ENCODE measurements around the gene ABCA8. TPM values are rescaled to one million over a fixed set of nuclear protein-coding genes. Genes with fewer than 3 reads are reported as not detected.
"Not testable (repeated sequence)": the region's sequence is repeated elsewhere in the genome, so short reads cannot be mapped to it uniquely, and the experiment has no call there.

Gene ABCA8
- total RNA-seq, 2 experiments from 2014 or later: not detected

DNA sequence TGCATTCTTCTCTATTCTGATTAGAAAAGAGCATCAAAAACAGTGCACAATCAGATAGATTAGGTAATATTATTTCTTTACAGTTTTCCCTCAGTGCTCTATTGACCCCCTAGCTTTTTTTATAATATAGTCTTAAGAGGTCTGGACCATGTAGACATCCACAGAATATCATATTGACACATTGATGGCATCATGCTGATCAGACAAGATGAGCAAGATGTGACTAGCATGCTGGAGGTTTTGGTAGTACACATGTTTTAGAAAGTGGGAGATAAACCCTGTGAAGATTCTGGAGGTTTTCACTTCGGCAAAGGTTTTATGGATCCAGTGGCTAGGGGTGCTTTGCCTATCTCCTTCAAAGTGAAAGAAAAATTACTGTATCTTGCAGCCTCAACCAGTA, 2.8 kb upstream of the ABCA8 start:
- no peaks in the 10 kb centered on the region for H3K9me3 Mint-ChIP-seq (ENCODE audit: insufficient read depth)
- ChIA-PET POLR2A (no interaction called here), CTCF (no interaction called here)
- H3K27ac Mint-ChIP-seq: no peak overlapping the region
- H3K4me3 Mint-ChIP-seq: no peak overlapping the region
- DNase-seq (no peak), ATAC-seq (no peak)
- no peaks in the 10 kb centered on the region for H3K27me3 Mint-ChIP-seq (ENCODE audit: low read depth)
- H3K4me1 Mint-ChIP-seq (ENCODE audit: low read depth): no peaks in the 10 kb centered on the region
- H3K36me3 Mint-ChIP-seq (ENCODE audit: low read depth): no peaks in the 10 kb centered on the region

- Mint-ChIP-seq H3K9me3 (ENCODE audit: insufficient read depth) (no peaks in the 10 kb centered on the region), H3K27me3 (ENCODE audit: low read depth) (no peaks in the 10 kb centered on the region), H3K4me3 (no peak overlapping the region), H3K27ac (no peak overlapping the region), H3K36me3 (ENCODE audit: low read depth) (no peaks in the 10 kb centered on the region), H3K4me1 (ENCODE audit: low read depth) (no peaks in the 10 kb centered on the region)
- CTCF ChIA-PET: no interaction called here
- DNase-seq (no peak), ATAC-seq (no peak)
- POLR2A ChIA-PET: no interaction called here
These were observed 871 bp downstream of the ABCA8 start for GRCh38 chr17:68954146-68954896.

GRCh38 chr17:68953340-68953997, 1.7 kb downstream of the ABCA8 start:
- no peak for DNase-seq
- CTCF ChIA-PET: no interaction called here
- H3K27me3 Mint-ChIP-seq (ENCODE audit: low read depth): no peaks in the 10 kb centered on the region

GRCh38 chr17:68950725-68951124, 4.5 kb downstream of the ABCA8 start:
- POLR2A ChIA-PET: no interaction called here
- ATAC-seq (no peak), DNase-seq (no peak)
- H3K27me3 Mint-ChIP-seq (ENCODE audit: low read depth): no peaks in the 10 kb centered on the region
- H3K4me3 Mint-ChIP-seq: no peak overlapping the region
- no peaks in the 10 kb centered on the region for H3K36me3 Mint-ChIP-seq (ENCODE audit: low read depth)
- CTCF ChIA-PET: no interaction called here
- no peaks in the 10 kb centered on the region for H3K9me3 Mint-ChIP-seq (ENCODE audit: insufficient read depth)
- H3K27ac Mint-ChIP-seq: no peak overlapping the region
- H3K4me1 Mint-ChIP-seq (ENCODE audit: low read depth): no peaks in the 10 kb centered on the region

More at GRCh38 chr17:68953340-68953997, 1.7 kb downstream of the ABCA8 start:
- Mint-ChIP-seq H3K4me3 (no peak overlapping the region), H3K36me3 (ENCODE audit: low read depth) (no peaks in the 10 kb centered on the region), H3K4me1 (ENCODE audit: low read depth) (no peaks in the 10 kb centered on the region), H3K9me3 (ENCODE audit: insufficient read depth) (no peaks in the 10 kb centered on the region), H3K27ac (no peak overlapping the region)
- POLR2A ChIA-PET: no interaction called here
- no peak for ATAC-seq

DNA sequence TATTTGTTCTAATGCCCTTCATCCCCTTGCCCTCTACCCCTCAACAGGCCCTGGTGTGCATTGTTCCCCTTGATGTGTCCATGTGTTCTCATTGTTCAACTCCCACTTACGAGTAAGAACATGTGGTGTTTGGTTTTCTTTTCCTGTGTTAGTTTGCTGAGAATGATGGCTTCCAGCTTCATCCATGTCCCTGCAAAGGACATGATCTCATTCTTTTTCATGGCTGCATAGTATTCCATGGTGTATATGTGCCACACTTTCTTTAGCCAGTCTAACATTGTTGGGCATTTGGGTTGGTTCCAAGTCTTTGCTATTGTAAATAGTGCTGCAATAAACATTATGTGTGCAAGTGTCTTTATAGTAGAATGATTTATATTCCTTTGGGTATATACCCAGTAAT, 7.3 kb downstream of the ABCA8 start:
- H3K27me3 Mint-ChIP-seq (ENCODE audit: low read depth); H3K4me1 Mint-ChIP-seq (ENCODE audit: low read depth); POLR2A ChIA-PET; H3K36me3 Mint-ChIP-seq (ENCODE audit: low read depth); CTCF ChIA-PET; H3K4me3 Mint-ChIP-seq; H3K27ac Mint-ChIP-seq; DNase-seq; ATAC-seq; H3K9me3 Mint-ChIP-seq (ENCODE audit: insufficient read depth): not testable (repeated sequence)

- H3K27ac Mint-ChIP-seq: no peak overlapping the region
- ATAC-seq (no peak), DNase-seq (no peak)
- POLR2A ChIA-PET: no interaction called here
- H3K4me1 Mint-ChIP-seq (ENCODE audit: low read depth): no peaks in the 10 kb centered on the region
- H3K27me3 Mint-ChIP-seq (ENCODE audit: low read depth): peaks cover 3% of the 10 kb centered on the region
- H3K36me3 Mint-ChIP-seq (ENCODE audit: low read depth): no peaks in the 10 kb centered on the region
- no peaks in the 10 kb centered on the region for H3K9me3 Mint-ChIP-seq (ENCODE audit: insufficient read depth)
- no peak overlapping the region for H3K4me3 Mint-ChIP-seq
- CTCF ChIA-PET: interaction anchor here (0.7 kb wide), 1 partner anchor 38 kb away, joined by 4 read pairs; no protein-coding TSS in a partner anchor
These were observed 10.7 kb downstream of the ABCA8 start for GRCh38 chr17:68944435-68945035.

GRCh38 chr17:68943812-68944182, 11.4 kb downstream of the ABCA8 start:
- H3K4me3 Mint-ChIP-seq; H3K9me3 Mint-ChIP-seq (ENCODE audit: insufficient read depth); POLR2A ChIA-PET; H3K27me3 Mint-ChIP-seq (ENCODE audit: low read depth); DNase-seq; H3K4me1 Mint-ChIP-seq (ENCODE audit: low read depth); ATAC-seq; H3K36me3 Mint-ChIP-seq (ENCODE audit: low read depth); H3K27ac Mint-ChIP-seq; CTCF ChIA-PET: not testable (repeated sequence)

GRCh38 chr17:68943123-68943811, 11.9 kb downstream of the ABCA8 start:
- ChIA-PET CTCF (no interaction called here), POLR2A (no interaction called here)
- no peak overlapping the region for H3K27ac Mint-ChIP-seq
- no peak overlapping the region for H3K4me3 Mint-ChIP-seq
- ATAC-seq (no peak), DNase-seq (no peak)
- H3K27me3 Mint-ChIP-seq (ENCODE audit: low read depth): peaks cover 3% of the 10 kb centered on the region
- H3K9me3 Mint-ChIP-seq (ENCODE audit: insufficient read depth): no peaks in the 10 kb centered on the region
- no peaks in the 10 kb centered on the region for H3K4me1 Mint-ChIP-seq (ENCODE audit: low read depth)
- H3K36me3 Mint-ChIP-seq (ENCODE audit: low read depth): no peaks in the 10 kb centered on the region

GRCh38 chr17:68942389-68942788, 12.8 kb downstream of the ABCA8 start:
- ChIA-PET CTCF (no interaction called here), POLR2A (no interaction called here)
- Mint-ChIP-seq H3K36me3 (ENCODE audit: low read depth) (no peaks in the 10 kb centered on the region), H3K27me3 (ENCODE audit: low read depth) (peaks cover 3% of the 10 kb centered on the region), H3K4me3 (no peak overlapping the region), H3K9me3 (ENCODE audit: insufficient read depth) (no peaks in the 10 kb centered on the region), H3K4me1 (ENCODE audit: low read depth) (no peaks in the 10 kb centered on the region), H3K27ac (no peak overlapping the region)
- no peak for DNase-seq
- ATAC-seq: no peak

DNA sequence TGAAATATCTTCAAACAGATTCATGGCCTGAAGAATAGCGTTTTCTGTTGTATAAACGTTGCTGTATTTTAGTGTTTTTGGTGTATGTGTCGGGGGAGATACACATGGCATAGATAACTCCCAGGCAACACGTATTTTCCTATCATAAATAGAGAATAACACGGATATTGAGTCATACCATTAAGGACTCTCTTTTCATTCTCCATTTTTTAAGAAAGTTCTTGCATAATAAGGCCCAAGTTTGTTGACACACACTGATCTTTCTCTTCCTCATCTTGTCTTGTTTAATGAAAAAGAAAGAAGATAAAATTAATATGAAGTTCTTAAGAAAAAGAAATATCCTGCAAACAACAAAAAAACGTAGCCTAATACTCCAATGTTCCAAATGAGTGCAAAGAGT, 13.4 kb downstream of the ABCA8 start:
- no peak for DNase-seq
- Mint-ChIP-seq H3K36me3 (ENCODE audit: low read depth) (no peaks in the 10 kb centered on the region), H3K4me1 (ENCODE audit: low read depth) (no peaks in the 10 kb centered on the region), H3K27ac (no peak overlapping the region), H3K4me3 (no peak overlapping the region), H3K27me3 (ENCODE audit: low read depth) (peaks cover 3% of the 10 kb centered on the region), H3K9me3 (ENCODE audit: insufficient read depth) (no peaks in the 10 kb centered on the region)
- POLR2A ChIA-PET: no interaction called here
- ATAC-seq: no peak
- CTCF ChIA-PET: no interaction called here

GRCh38 chr17:68939195-68939594, 16.0 kb downstream of the ABCA8 start:
- no peaks in the 10 kb centered on the region for H3K9me3 Mint-ChIP-seq (ENCODE audit: insufficient read depth)
- H3K4me1 Mint-ChIP-seq (ENCODE audit: low read depth): no peaks in the 10 kb centered on the region
- POLR2A ChIA-PET: no interaction called here
- CTCF ChIA-PET: no interaction called here
- no peak overlapping the region for H3K4me3 Mint-ChIP-seq
- no peak overlapping the region for H3K27ac Mint-ChIP-seq
- ATAC-seq (no peak), DNase-seq (no peak)
- H3K27me3 Mint-ChIP-seq (ENCODE audit: low read depth): peaks cover 3% of the 10 kb centered on the region
- H3K36me3 Mint-ChIP-seq (ENCODE audit: low read depth): no peaks in the 10 kb centered on the region

GRCh38 chr17:68937890-68938514, 17.2 kb downstream of the ABCA8 start:
- ChIA-PET POLR2A (no interaction called here), CTCF (no interaction called here)
- no peak for DNase-seq
- Mint-ChIP-seq H3K4me3 (no peak overlapping the region), H3K27me3 (ENCODE audit: low read depth) (peaks cover 3% of the 10 kb centered on the region), H3K4me1 (ENCODE audit: low read depth) (no peaks in the 10 kb centered on the region), H3K36me3 (ENCODE audit: low read depth) (no peaks in the 10 kb centered on the region), H3K9me3 (ENCODE audit: insufficient read depth) (no peaks in the 10 kb centered on the region), H3K27ac (no peak overlapping the region)
- ATAC-seq: no peak
